NT2/D1 (cell line): ENCODE results near the gene GRM7.

Experiments
- SUZ12 ChIP-seq: IDR thresholded peaks from 2 replicates; pipeline ENCODE4 v1.6.1; 2011; ENCODE audit not compliant: insufficient read length, insufficient read depth; ENCODE audit errors: extremely low read depth
- YY1 ChIP-seq: IDR thresholded peaks from 2 replicates; pipeline ENCODE4 v1.6.1; 2011; ENCODE audit not compliant: insufficient read length, insufficient read depth
- ZNF274 ChIP-seq: IDR thresholded peaks from 2 replicates; pipeline ENCODE4 v1.6.1; 2011; ENCODE audit warnings: mild to moderate bottlenecking, low read depth, low read length

DNA sequence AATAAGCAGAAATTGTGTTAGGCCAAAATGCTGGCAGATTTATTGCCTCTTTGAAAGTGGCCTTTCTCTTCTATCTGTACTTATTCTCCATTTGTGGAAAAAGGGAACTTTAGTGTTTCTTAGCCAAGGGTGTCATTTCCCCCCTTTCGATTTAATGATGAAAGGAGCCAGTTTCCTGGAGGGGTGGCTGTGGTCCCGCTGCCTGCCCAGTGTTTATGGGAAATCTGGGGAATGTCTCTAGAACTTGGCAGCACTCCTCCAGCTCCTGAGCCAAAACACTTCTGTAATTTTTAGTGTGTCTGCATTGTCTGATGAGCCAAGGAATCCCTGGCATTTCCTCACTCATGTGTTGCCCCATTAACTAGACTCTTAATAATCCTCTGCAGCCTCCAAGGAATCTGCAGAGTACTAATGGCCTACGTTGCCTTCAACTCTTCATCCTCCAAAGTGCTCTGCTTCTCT, 448.8 kb downstream of the GRM7 start:
- TF ChIP-seq YY1 (no peak), ZNF274 (no peak), SUZ12 (no peak)
